Activated naive CD4-positive, alpha-beta T cell treated with anti-CD3 and anti-CD28 coated beads, Interleukin-2, amount 50 U/mL, for 24 hours (primary cell): ENCODE results near the gene MAD2L2.

Source experiments
- H3K27ac Mint-ChIP-seq: one replicate; pipeline ENCODE4 v1.8.0; 2021; ENCODE audit warnings: mild to moderate bottlenecking, mixed read lengths
- H3K27me3 Mint-ChIP-seq: one replicate; pipeline ENCODE4 v1.8.0; 2021; ENCODE audit warnings: mixed read lengths
- H3K36me3 Mint-ChIP-seq: one replicate; pipeline ENCODE4 v1.8.0; 2021; ENCODE audit warnings: mixed read lengths
- H3K4me1 Mint-ChIP-seq: one replicate; pipeline ENCODE4 v1.8.0; 2021; ENCODE audit warnings: mixed read lengths
- H3K4me3 Mint-ChIP-seq: one replicate; pipeline ENCODE4 v1.8.0; 2021; ENCODE audit warnings: mild to moderate bottlenecking, mixed read lengths
- H3K9me3 Mint-ChIP-seq: one replicate; pipeline ENCODE4 v1.8.0; 2021; ENCODE audit warnings: mixed read lengths

MAD2L2 gene

GRCh38 chr1:11693917-11694316 lies 13.0 kb upstream of the MAD2L2 start:
- Mint-ChIP-seq H3K4me3 (no peak overlapping the region), H3K27me3 (peaks cover 19% of the 10 kb centered on the region), H3K27ac (no peak overlapping the region), H3K4me1 (peaks cover 26% of the 10 kb centered on the region), H3K36me3 (no peaks in the 10 kb centered on the region), H3K9me3 (no peaks in the 10 kb centered on the region)

- peaks cover 20% of the 10 kb centered on the region for H3K27me3 Mint-ChIP-seq
- peak overlapping the region; percentile 25 for H3K27ac Mint-ChIP-seq
- H3K36me3 Mint-ChIP-seq: no peaks in the 10 kb centered on the region
- H3K9me3 Mint-ChIP-seq: no peaks in the 10 kb centered on the region
- peaks cover 26% of the 10 kb centered on the region for H3K4me1 Mint-ChIP-seq
- H3K4me3 Mint-ChIP-seq: peak overlapping the region; percentile 12
These were observed 12.2 kb upstream of the MAD2L2 start for GRCh38 chr1:11693024-11693590.

- no peaks in the 10 kb centered on the region for H3K36me3 Mint-ChIP-seq
- H3K4me3 Mint-ChIP-seq: peak overlapping the region; percentile 76
- H3K27ac Mint-ChIP-seq: no peak overlapping the region
- H3K27me3 Mint-ChIP-seq: peaks cover 24% of the 10 kb centered on the region
- peaks cover 26% of the 10 kb centered on the region for H3K4me1 Mint-ChIP-seq
- no peaks in the 10 kb centered on the region for H3K9me3 Mint-ChIP-seq
These were observed 11.2 kb upstream of the MAD2L2 start for GRCh38 chr1:11691928-11692711.

GRCh38 chr1:11691302-11691914 lies 10.5 kb upstream of the MAD2L2 start, which contains the start of gene DRAXIN:
DRAXIN (plus strand) TSS chr1:11691710; CDS start chr1:11706259, 14,549 bp downstream.
- peak within 1 kb of the TSS; percentile 76 for H3K4me3 Mint-ChIP-seq
- peaks cover 26% of the 10 kb centered on the region for H3K4me1 Mint-ChIP-seq
- no peaks in the 10 kb centered on the region for H3K9me3 Mint-ChIP-seq
- no peak within 1 kb of the TSS for H3K27ac Mint-ChIP-seq
- no peaks in the 10 kb centered on the region for H3K36me3 Mint-ChIP-seq
- H3K27me3 Mint-ChIP-seq: peaks cover 25% of the 10 kb centered on the region

- Mint-ChIP-seq H3K36me3 (no peaks in the 10 kb centered on the region), H3K27ac (no peak overlapping the region), H3K4me3 (peak overlapping the region; percentile 70), H3K9me3 (no peaks in the 10 kb centered on the region), H3K4me1 (peaks cover 26% of the 10 kb centered on the region), H3K27me3 (peaks cover 25% of the 10 kb centered on the region)
These were observed 9.7 kb upstream of the MAD2L2 start for GRCh38 chr1:11690397-11691301.

- Mint-ChIP-seq H3K36me3 (no peaks in the 10 kb centered on the region), H3K4me3 (no peak overlapping the region), H3K9me3 (no peaks in the 10 kb centered on the region), H3K27me3 (peaks cover 21% of the 10 kb centered on the region), H3K4me1 (peaks cover 21% of the 10 kb centered on the region), H3K27ac (no peak overlapping the region)
These were observed 7.6 kb upstream of the MAD2L2 start for GRCh38 chr1:11688506-11688905.

GRCh38 chr1:11685210-11685752 lies 4.3 kb upstream of the MAD2L2 start:
- Mint-ChIP-seq H3K36me3 (no peaks in the 10 kb centered on the region), H3K4me3 (no peak overlapping the region), H3K9me3 (no peaks in the 10 kb centered on the region), H3K27me3 (peaks cover 13% of the 10 kb centered on the region), H3K4me1 (peaks cover 7% of the 10 kb centered on the region), H3K27ac (no peak overlapping the region)

GRCh38 chr1:11684070-11684469 lies 3.1 kb upstream of the MAD2L2 start:
- Mint-ChIP-seq H3K9me3 (no peaks in the 10 kb centered on the region), H3K27ac (no peak overlapping the region), H3K4me1 (peaks cover 12% of the 10 kb centered on the region), H3K27me3 (peaks cover 5% of the 10 kb centered on the region), H3K4me3 (no peak overlapping the region), H3K36me3 (no peaks in the 10 kb centered on the region)

GRCh38 chr1:11682799-11683198 lies 1.9 kb upstream of the MAD2L2 start:
- no peak overlapping the region for H3K27ac Mint-ChIP-seq
- H3K4me1 Mint-ChIP-seq: peaks cover 16% of the 10 kb centered on the region
- no peak overlapping the region for H3K4me3 Mint-ChIP-seq
- H3K9me3 Mint-ChIP-seq: no peaks in the 10 kb centered on the region
- H3K27me3 Mint-ChIP-seq: peaks cover 3% of the 10 kb centered on the region
- no peaks in the 10 kb centered on the region for H3K36me3 Mint-ChIP-seq

GRCh38 chr1:11682287-11682771 lies 1.4 kb upstream of the MAD2L2 start:
- H3K27ac Mint-ChIP-seq: no peak overlapping the region
- H3K4me1 Mint-ChIP-seq: peaks cover 16% of the 10 kb centered on the region
- H3K9me3 Mint-ChIP-seq: no peaks in the 10 kb centered on the region
- H3K4me3 Mint-ChIP-seq: peak overlapping the region; percentile 63
- H3K36me3 Mint-ChIP-seq: no peaks in the 10 kb centered on the region
- H3K27me3 Mint-ChIP-seq: peaks cover 1% of the 10 kb centered on the region

- peak overlapping the region; percentile 88 for H3K4me3 Mint-ChIP-seq
- no peaks in the 10 kb centered on the region for H3K36me3 Mint-ChIP-seq
- peaks cover 16% of the 10 kb centered on the region for H3K4me1 Mint-ChIP-seq
- H3K27ac Mint-ChIP-seq: peak overlapping the region; percentile 41
- H3K9me3 Mint-ChIP-seq: no peaks in the 10 kb centered on the region
- no peaks in the 10 kb centered on the region for H3K27me3 Mint-ChIP-seq
These were observed 478 bp downstream of the MAD2L2 start for GRCh38 chr1:11680270-11681070.

GRCh38 chr1:11678442-11678841 lies 2.5 kb downstream of the MAD2L2 start:
- no peaks in the 10 kb centered on the region for H3K36me3 Mint-ChIP-seq
- no peaks in the 10 kb centered on the region for H3K9me3 Mint-ChIP-seq
- H3K4me1 Mint-ChIP-seq: peaks cover 16% of the 10 kb centered on the region
- H3K27me3 Mint-ChIP-seq: no peaks in the 10 kb centered on the region
- no peak overlapping the region for H3K4me3 Mint-ChIP-seq
- no peak overlapping the region for H3K27ac Mint-ChIP-seq

- H3K4me1 Mint-ChIP-seq: peaks cover 14% of the 10 kb centered on the region
- H3K36me3 Mint-ChIP-seq: no peaks in the 10 kb centered on the region
- no peaks in the 10 kb centered on the region for H3K27me3 Mint-ChIP-seq
- H3K9me3 Mint-ChIP-seq: no peaks in the 10 kb centered on the region
- no peak overlapping the region for H3K4me3 Mint-ChIP-seq
- no peak overlapping the region for H3K27ac Mint-ChIP-seq
These were observed 4.4 kb downstream of the MAD2L2 start for GRCh38 chr1:11676386-11677103.

- H3K27me3 Mint-ChIP-seq: no peaks in the 10 kb centered on the region
- no peaks in the 10 kb centered on the region for H3K9me3 Mint-ChIP-seq
- peaks cover 12% of the 10 kb centered on the region for H3K4me1 Mint-ChIP-seq
- no peak overlapping the region for H3K27ac Mint-ChIP-seq
- no peaks in the 10 kb centered on the region for H3K36me3 Mint-ChIP-seq
- no peak overlapping the region for H3K4me3 Mint-ChIP-seq
These were observed 5.6 kb downstream of the MAD2L2 start for GRCh38 chr1:11675325-11675724.
